SU-DHL-6 (cell line): Measurements from ENCODE around the gene TRMT1.

ENCODE experiments used
- CTCF ChIP-seq: fragments of 200-600 bp; sonication (generic); IDR thresholded peaks from one replicate; pipeline ENCODE4 v1.5.1; 2017; ENCODE audit warnings: antibody characterized with exemption, mild to moderate bottlenecking, low read length, moderate library complexity; ENCODE audit not compliant: insufficient read depth, poor library complexity, severe bottlenecking
- EZH2phosphoT487 ChIP-seq: fragments of 200-600 bp; sonication (generic), shearing (Covaris generic); conservative IDR thresholded peaks from 2 replicates; pipeline ENCODE4 v1.6.1; 2018; ENCODE audit warnings: mild to moderate bottlenecking, antibody characterized with exemption, low read length, moderate library complexity, mixed read lengths

DNA sequence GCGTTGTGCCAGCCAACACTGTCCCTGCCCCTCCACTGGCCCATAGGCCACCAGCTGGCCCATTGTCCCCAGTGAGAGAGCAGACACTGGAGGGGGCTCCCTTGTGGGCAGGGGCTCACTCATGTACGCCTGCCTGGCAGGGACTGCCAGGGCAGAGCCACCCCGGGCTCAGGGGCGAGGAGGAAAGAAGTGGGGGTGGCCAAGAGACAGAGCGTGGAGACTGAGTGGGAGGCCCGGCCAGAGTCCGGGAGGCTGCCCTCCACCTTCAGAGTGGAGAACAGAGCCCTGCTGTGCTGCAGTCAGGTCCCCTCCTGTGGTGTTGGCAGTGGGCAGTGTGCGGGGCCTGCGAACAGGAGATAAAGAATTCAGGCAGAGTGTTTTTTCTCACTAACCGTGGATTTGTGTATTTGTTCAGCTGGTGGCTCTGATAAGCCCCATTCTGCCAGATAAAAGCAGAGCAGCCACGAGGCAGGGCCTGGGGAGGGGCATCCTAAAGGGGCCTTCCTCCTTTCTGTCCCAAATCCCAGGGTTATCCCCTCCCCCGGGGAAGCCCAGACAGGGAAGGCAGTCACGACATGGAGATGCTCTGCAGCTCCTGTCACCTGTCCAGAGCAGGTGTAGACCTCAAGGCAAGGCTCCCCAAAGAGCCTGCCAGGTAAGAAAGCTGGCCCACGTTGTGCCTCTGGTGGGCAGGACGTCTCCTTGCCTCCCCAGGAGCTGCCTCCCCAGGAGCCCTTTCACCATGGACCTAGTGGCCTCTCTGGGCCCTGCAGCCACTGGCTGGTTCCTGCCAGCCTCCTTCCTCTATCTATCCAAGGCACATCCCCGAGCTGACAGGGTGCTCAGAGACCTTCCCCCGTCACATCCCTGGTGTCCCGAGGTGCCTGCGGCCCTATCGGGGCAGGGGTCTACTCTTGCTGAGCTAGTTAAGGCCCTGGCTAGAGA is 46.9 kb downstream of the TRMT1 start:
- TF ChIP-seq CTCF: no peak
- TF ChIP-seq EZH2phosphoT487: no peak
